HG03439 (cell line): ENCODE measurements around the gene FFAR2.
"Not testable (repeated sequence)": the region's sequence is repeated elsewhere in the genome, so short reads cannot be mapped to it uniquely, and the experiment has no call there.

ENCODE experiments used
- ATAC-seq: cut with Tn5 transposase; IDR thresholded peaks from one replicate; pipeline ENCODE4 v1.9.1; 2021; ENCODE audit warnings: mild to moderate bottlenecking, moderate library complexity; ENCODE audit not compliant: unreplicated experiment

The FFAR2 gene

DNA sequence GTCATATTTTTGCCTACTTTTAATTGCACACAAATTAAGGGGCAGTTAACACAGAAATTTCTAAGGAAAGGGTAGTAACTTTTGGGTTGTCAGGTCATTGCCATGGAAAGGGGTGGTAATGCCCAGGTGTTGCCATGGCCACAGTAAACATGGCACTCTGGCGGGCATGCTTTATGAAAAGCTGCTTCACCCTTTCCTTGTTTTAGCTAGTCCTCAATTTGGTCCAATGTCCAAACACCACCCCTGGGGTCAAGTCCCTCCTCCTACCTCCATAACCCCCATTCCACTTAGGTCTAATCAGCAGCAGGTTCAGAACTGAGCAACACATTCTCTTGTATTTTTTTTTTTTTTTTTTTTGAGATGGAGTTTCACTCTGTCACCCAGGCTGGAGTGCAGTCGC is 6.6 kb downstream of the FFAR2 start:
- no peak for ATAC-seq

DNA sequence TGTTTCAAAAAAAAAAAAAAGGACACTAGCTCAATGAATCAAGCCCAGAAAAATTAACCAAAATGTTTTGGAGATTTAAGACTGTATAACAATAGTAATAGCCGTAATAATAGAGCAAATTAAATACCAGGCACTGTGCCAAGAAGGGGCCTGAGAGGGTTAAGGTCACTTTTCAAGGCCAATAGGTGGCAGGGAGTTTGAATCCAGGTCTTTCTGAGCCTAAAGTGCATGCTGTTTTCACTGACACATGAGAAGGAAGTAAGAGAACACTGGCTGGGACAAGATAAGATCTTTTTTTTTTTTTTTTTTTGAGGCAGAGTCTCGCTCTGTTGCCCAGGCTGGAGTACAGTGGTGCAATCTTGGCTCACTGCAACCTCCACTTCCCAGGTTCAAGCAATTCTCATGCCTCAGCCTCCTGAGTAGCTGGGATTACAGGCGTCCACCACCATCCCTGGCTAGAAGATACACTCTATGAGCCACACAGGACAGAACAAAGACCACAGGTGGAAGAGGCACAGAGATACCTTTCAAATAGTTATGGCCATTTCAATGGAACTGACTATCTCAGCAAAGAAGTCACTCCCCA is 7.7 kb downstream of the FFAR2 start:
- ATAC-seq: no peak

DNA sequence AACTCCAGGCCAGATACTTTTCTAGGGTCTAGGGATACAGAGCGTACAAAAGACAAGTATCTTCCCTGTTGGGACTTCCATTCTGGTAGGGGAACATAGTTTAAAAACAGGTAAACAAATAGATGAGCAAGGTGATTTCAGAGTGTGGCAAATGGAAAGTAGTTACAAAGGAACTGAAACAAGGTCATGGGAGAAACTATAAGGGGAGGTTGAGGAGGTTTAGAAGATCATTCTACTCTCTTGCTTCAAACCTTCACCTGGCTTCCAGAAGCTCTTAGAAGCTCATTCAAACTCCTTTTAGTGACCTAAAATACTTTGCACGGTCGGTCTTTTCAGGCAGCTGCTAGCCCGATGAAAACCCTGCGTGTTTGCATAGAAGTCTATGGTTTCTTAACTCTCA is 9.1 kb downstream of the FFAR2 start:
- no peak for ATAC-seq

DNA sequence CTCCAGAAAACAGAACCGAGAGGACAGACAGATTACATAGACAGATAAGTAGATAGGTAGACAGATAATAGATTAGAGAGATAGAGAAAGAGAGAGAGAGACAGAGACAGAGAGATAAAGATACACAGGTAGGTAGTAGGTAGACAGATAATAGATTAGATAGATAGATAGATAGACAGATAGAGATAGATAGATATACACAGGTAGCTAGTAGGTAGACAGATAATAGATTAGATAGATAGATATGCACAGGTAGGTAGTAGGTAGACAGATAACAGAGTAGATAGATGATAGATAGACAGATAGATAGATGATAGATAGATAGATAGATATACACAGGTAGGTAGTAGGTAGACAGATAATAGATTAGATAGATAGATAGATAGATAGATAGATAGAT is 10.1 kb downstream of the FFAR2 start:
- no peak for ATAC-seq

DNA sequence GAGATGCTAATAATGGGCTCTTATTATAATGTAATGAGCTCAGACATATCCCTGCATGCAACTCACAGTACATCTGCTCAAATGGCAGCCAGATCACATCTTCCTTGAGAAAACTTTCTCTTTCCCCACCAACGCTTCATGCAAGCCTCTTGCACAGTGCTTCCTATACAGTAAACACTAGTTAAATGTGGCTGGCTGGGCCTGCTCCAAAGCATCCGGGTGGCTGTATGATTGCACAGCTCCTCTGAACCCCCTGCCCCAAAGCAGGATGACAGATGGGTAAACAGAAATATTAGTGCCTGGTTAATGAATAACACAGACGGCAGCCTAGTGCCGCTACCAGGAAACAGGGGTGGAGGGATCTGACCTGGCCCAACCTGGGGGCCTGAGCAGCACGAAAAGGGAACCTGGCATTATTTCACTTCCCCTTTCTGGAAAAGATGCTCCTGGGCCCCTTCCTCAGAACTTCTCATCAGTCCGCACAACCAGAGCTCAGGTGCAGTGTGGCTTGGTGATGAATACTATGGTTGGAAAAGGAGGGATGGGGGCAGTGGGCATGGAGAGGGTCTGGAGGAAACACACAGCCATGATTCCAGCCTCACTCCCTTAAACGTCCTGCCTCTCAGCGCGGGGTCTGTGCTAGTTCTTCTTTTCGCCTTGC is 10.8 kb downstream of the FFAR2 start:
- ATAC-seq: no peak

DNA sequence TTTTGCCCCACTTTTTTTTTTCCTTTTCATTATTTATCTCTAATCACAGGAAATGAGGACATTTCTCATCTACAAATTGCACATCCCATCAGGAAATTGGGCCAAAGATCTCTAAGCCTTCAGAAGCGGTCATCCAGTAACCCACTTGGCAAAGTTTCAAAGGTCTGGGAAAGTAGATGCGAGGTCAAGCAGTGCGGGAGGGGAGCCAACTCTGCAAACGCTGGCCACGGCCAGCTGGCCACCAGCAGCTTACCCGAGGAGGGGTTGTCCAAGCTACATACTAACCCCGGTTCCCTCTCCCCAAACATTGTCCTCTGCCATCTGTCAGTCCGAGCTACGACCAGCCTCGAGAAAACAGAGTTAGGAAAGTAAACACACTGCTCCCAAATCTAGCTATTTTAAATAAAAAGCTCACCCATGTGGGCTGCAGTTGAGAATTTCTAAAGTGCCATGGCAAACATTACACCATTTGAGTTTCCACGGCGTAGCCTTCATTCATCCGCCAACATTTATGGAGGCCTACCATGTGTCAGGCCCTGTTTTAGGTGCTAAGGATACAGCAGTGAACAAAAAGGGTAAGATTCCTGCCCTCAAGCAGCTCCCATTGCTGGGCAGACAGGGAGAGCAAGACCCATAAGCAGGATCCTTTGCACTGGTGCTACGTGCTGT is 11.5 kb downstream of the FFAR2 start:
- ATAC-seq: no peak

DNA sequence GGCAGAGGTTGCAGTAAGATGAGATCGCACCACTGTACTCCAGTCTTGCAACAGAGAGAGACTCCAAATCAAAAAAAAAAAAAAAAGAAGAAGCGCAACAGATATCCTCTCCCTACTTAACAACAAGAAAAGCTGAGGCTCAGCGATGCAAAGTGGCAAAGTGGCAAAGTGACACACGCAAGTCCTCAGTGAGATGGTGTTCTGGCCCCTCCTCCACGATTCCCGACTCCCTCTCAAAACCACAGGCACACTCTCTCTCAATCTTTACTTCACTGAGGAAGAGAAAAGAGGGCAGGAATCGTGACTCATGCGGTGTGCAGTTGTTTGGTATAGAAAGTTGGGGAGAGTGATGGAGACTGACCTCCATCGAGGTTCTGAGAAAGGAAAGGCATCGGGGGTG is 12.6 kb downstream of the FFAR2 start:
- no peak for ATAC-seq

DNA sequence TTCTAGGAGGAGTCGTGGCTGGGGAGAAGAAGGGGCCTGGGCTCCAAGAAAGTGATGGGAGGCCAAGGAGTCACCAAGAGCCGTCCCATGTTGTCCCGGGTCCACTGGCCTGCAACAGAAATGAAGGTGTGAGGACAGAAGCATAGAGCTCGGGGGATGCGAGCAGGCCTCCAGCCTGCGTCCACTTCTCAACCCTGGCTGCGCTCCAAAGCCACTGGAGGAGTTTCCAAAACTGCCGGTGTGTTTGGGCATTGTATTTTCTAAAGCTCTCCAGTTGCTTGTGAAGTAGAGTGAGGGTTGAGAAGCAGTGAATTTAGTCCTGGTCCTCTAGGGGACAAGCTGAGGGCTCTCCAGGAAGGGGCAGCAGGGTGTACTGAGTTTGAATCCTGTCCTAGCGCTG is 13.0 kb downstream of the FFAR2 start:
- no peak for ATAC-seq

DNA sequence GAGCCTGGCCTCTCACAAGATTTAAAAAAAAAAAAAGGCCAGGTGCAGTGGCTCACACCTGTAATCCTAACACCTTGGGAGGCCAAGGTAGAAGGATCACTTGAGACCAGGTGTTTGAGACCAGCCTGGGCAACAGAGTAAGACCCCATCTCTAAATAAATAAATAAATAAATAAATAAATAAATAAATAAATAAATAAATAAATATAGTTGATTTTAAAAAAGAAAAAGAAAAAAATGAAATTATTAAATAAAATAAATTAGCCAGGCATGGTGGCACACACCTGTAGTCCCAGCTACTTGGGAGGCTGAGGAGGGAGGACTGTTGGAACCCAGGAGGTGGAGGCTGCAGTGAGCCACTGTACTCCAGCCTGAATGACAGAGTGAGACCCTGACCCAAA is 13.7 kb downstream of the FFAR2 start:
- ATAC-seq: not testable (repeated sequence)

DNA sequence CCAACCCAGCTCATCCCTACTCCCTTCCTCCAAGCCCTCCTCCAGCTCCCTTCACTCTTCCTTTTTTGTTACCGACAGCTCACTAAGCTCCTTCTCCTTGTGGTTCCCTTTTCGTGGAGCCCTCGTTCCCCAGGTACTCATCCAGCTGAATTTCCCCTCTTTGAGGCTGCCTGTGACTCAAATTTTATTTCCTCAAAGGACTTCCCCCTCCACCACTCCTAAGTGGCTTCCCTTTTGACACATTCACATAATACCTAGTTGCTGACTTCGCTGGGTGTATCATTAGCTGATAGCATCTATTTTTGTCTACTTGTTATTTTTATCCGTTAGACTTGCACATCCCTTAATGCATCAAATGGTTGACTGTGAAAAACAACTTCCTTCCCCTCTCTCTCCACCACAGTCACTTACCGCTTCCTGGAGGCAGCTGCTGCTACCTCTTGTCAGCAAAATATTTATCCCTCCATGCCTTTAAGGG is 14.5 kb downstream of the FFAR2 start:
- ATAC-seq: peak; percentile 48

DNA sequence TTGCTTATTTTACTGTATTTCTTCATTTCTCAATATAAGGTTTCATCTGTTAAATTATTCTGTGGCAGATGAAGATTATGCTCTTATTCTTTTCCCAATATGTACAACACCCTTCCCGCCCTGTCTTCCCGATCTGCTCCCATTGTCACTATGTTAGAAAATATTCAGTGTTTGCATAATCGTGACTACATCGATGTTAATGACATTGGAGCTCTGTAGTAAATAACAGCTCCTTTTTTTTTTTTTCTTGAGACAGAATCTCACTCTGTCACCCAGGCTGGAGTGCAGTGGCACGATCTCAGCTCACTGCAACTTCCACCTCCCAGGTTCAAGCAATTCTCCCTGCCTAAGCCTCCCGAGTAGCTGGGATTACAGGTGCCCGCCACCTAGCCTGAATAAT is 14.9 kb downstream of the FFAR2 start:
- not testable (repeated sequence) for ATAC-seq

DNA sequence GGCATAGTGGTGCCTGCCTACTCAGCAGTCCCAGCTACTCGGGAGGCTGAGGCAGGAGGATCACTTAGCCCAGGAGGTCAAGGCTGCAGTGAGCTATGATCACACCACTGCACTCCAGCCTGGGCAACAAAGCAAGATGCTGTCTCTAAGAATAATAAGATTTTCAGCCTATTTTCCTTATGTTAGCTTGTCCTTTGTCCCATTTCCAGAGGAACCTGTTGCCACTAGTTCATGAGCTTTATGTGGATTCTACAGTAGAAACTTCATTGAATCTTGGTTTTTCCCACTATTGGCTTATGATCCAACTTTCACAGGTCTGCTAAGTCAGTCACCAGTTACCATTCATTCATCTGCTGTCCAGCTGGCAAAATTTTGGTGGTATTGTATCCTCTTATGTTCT is 18.2 kb downstream of the FFAR2 start:
- no peak for ATAC-seq

DNA sequence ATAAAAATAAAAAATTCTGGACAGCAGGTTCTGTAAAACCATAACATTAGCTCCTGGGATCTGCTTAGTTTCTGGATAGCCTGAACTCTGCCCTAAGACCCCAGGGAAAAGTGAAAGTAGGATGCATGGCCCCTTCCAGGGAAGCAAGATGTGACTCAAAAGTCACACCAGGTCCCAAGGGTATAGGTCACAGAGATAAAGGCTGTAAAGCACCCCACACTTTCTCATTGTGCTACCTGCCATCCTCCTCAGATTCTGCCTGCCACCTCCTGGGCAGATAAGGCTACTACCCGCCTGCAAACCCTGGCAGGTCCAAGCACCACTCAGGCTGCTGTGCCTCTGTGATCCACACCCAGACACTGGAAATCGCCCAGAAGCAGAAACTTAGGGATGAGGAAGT is 20.6 kb downstream of the FFAR2 start:
- ATAC-seq: peak; percentile 56

DNA sequence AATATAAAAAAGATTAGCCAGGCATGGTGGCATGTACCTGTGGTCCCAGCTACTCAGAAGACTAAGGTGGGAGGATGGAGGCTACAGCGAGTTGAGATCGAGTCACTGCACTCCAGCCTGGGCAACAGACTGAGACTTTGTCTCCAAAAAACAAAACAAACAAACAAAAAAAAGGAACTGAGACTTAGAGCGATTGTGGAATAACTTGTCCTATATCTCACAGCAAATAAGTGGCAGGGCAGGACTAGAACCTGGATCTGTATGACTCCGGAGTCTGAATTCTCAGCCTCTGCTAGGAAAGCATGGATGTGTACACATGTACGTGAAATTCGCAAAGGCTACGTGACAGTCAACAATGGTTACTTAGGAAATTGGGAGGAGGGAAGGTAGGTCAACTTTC is 22.1 kb downstream of the FFAR2 start:
- ATAC-seq: no peak

DNA sequence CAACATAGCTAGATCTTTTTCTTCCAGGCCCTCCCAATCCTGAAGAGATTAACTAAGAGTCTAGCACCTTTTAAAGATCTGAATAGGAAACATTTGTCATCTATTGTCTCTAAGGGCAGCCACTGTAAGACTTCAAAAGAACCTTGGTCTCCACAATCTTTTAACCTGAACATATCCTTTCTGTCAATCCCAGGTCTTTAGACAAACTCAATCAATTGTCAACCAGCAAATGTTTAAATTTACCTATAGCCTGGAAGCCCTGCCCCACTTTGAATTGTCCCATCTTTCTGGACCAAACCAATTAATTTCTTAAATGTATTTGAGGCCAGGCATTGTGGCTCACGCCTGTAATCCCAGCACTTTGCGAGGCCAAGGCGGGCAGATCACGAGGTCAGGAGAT is 23.0 kb downstream of the FFAR2 start:
- not testable (repeated sequence) for ATAC-seq

DNA sequence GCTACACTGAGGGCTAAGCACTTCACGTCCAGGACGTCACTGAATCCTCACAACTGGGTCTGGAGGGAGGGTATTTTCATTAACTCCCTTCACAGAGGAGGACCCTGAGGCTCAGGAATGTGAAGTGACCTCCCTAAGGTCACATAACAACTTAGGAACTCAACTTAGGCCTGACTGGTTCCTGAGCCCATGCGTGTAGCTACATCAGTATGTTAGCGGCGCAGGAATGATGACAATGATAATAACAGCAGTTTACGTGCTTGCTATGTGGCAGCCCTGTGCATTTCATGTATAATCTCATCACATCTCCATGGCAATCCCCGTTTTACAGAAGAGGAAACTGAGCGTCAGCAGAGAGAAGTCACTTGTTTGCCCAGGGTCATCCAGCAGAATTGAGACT is 23.9 kb downstream of the FFAR2 start:
- ATAC-seq: no peak

DNA sequence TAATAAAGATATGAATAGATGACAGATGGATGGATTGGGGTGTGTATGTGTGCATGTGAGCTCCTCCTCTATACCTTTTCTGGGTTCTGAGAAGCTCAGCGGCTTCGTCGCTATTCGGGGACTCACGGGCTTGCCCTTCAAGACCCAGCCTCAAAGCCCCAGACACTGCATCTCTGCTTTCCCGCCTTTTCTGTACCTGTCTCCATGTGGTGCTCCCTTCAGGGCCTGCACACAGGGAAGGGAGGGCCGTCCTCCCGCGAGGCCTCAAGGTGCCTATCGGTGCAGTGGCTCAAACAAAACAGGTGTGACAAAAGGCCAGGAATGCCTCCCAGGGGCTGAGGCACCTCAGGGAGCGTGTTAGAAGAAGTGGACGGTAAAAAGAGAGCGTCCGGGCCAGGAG is 26.0 kb downstream of the FFAR2 start:
- no peak for ATAC-seq

DNA sequence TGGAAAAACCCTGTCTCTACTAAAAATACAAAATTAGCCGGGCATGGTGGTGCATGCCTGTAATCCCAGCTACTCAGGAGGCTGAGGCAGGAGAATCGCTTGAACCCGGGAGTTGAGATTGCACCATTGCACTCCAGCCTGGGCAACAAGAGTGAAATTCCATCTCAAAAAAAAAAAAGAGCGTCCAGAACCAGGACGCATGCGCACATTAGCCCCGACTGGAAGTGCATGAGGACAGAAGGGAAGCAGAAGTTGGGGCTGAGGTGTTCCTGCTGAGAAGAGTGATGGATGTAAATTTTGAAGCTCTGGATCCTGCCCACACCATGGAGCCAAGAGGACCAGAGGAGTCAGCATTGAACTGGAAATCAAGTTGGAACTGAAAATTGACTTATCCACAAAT is 26.5 kb downstream of the FFAR2 start:
- not testable (repeated sequence) for ATAC-seq

DNA sequence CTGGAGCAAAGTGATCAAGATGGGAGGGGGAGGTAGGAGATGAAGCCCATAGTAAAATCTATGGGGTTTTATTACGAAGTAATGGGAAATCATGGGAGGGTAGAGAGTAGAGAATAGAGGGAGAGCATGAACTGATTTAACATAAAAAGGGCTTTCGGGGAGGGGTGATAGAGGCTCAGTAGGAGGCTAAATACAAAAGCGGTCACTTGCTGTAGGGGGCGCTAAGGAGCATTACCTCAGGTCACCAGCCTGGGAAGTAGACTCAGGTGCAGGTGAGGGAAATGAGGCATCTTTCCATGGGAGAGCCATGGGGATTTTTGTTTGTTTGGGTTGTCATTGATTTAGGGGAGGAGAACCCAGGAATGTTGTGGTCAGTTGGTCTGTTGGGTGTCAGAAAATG is 28.1 kb downstream of the FFAR2 start:
- ATAC-seq: no peak

DNA sequence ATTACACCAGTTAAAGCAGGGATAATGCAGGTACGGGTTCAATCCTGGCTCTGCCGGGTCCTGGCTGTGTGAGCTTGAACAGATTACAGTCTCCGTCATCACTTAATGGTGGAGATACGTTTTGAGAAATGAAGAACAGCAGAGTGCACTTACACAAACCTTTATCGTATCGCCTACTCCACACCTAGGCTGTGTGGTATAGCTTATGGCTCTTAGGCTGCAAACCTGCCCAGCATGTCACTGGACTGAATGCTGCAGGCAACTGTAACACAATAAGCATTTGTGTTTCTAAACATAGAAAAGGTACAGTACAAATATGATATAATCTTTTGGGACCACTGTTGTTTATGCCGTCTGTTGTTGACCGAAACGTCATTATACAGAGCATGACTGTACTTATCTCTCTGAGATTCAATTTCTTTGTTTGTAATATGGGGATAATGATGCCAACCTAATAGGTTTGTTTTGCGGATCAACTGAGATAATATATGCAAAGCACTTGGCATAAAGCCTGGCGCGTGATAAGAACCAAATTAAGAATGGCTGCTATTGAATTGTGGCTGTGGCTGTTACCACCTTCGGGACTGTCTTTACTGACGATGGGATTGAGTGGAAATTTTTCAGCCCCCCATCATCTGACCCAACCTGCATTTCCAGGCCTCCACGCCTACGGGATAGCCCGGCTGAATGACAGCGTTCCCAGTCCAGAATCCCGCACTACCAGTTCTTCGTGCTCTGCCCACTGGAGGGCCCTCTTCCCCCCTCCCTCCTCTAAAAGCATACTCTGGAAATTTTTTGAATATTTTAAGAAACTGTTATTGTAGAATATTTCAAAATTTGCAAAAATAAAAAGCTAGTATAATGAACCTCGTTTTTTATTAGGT is 31.0 kb downstream of the FFAR2 start:
- no peak for ATAC-seq

DNA sequence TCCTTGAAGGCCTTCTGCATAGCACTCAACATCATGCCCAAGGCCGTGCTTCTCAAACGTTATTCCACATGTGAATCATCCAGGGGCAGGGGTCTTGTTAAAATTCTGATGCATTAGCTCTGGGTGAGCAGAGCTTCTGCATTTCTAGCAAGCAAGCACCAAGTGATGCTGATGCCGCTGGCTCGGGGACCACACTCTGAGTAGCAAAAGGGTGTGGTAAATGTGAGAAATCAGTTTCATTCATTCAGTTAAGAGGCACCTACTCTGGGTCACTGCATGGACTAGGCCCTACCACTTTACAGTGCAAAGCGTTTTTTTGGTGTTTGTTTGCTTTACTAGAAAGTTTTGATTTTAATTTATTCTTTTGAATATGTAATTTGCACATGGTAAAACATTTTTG is 35.0 kb downstream of the FFAR2 start:
- ATAC-seq: no peak
